Gastroesophageal sphincter (tissue), 3 donors: Measurements from ENCODE around the gene ZP4.

Experiments used
- CTCF ChIP-seq, 4 experiments: fragments of 200-600 bp in 2 of 4; fragments of 450-650 bp in 2 of 4; sonication (generic) in 1 of 4; IDR thresholded peaks; one replicate each; pipeline ENCODE4 v1.5.1; 2017 to 2019; ENCODE audit warnings: antibody characterized with exemption in 4 of 4, mild to moderate bottlenecking in 2 of 4, moderate library complexity in 2 of 4
- EP300 ChIP-seq: sonication (generic); formaldehyde crosslinking; IDR thresholded peaks from one replicate; pipeline ENCODE4 v1.6.1; 2017; ENCODE audit warnings: antibody characterized with exemption, mild to moderate bottlenecking
- POLR2AphosphoS5 ChIP-seq: sonication (generic); formaldehyde crosslinking; IDR thresholded peaks from one replicate; pipeline ENCODE4 v1.6.1; 2017; ENCODE audit warnings: antibody characterized with exemption

GRCh38 chr1:237927198-237927597 is 36.5 kb upstream of the ZP4 start:
- no peak for TF ChIP-seq EP300
- no peak for TF ChIP-seq CTCF (IDR thresholded peaks at IDR 0.05)
- no peak for TF ChIP-seq POLR2AphosphoS5
